AG04450 (cell line): ENCODE measurements around the gene VTA1. TPM values are rescaled to one million over a fixed set of nuclear protein-coding genes. Genes with fewer than 3 reads are reported as not detected.

Experiments used
- CTCF ChIA-PET: fragments of 300-600, 350-600 bp; formaldehyde crosslinking; extraction: SDS; loops from one replicate; lab custom pipeline; 2022; ENCODE audit warnings: antibody characterized with exemption, inconsistent platforms; lab: Charles Lee
- POLR2A ChIA-PET: fragments of 350-600 bp; formaldehyde crosslinking; extraction: SDS; loops from one replicate; lab custom pipeline; 2021; ENCODE audit warnings: antibody characterized with exemption, inconsistent platforms; lab: Yijun Ruan, JAX
- DNase-seq: peaks from one replicate; pipeline ENCODE4 v3.0.0-alpha.2; 2011; ENCODE audit warnings: low read depth, low spot score
- H3K27ac ChIP-seq: one replicate; pipeline ENCODE4 v1.5.1; 2012; ENCODE audit warnings: low read depth, low read length, control low read depth
- H3K27me3 ChIP-seq: one replicate; pipeline ENCODE4 v1.6.0; 2012; ENCODE audit warnings: low read length; ENCODE audit not compliant: control insufficient read depth, insufficient read depth
- H3K4me3 ChIP-seq: 2 replicates; pipeline ENCODE4 v1.5.1; 2011; ENCODE audit warnings: mild to moderate bottlenecking, low read depth, low read length, control low read depth
- H3K9me3 ChIP-seq: 2 replicates; pipeline ENCODE4 v1.5.1; 2012; ENCODE audit warnings: low read length; ENCODE audit not compliant: control insufficient read depth, insufficient read depth
- CTCF ChIP-seq: IDR thresholded peaks from 2 replicates; pipeline ENCODE4 v1.5.1; 2011; ENCODE audit warnings: low read depth, low read length, control low read depth, inconsistent platforms
- polyA plus RNA-seq: library from polyadenylated mRNA; depleted of rRNA; stranded (reverse); fragments of >200 nt; gene quantifications from 2 replicates; pipeline ENCODE4 v1.2.3, GENCODE V29; 2011

The VTA1 gene
- polyA plus RNA-seq, 1 experiment = 103 TPM

GRCh38 chr6:142167071-142167470 lies 20.0 kb downstream of the VTA1 start:
- no peak for DNase-seq
- Histone ChIP-seq H3K27me3 (no peaks in the 10 kb centered on the region), H3K27ac (no peak overlapping the region), H3K9me3 (no peaks in the 10 kb centered on the region), H3K4me3 (no peak overlapping the region)
- ChIA-PET POLR2A (no interaction called here), CTCF (interaction anchor here (1.4 to 3.3 kb wide), 2 partner anchors 11 to 41 kb away, joined by 3 to 22 read pairs; no protein-coding TSS in a partner anchor)
- TF ChIP-seq CTCF = no peak

- no peaks in the 10 kb centered on the region for H3K27me3 ChIP-seq
- no peak overlapping the region for H3K27ac ChIP-seq
- DNase-seq = no peak
- H3K4me3 ChIP-seq = no peak overlapping the region
- POLR2A ChIA-PET = no interaction called here
- no peaks in the 10 kb centered on the region for H3K9me3 ChIP-seq
- no peak for TF ChIP-seq CTCF
- CTCF ChIA-PET = interaction anchor here (1.4 to 3.6 kb wide), 3 partner anchors 11 to 40 kb away, joined by 3 to 22 read pairs (median 18); no protein-coding TSS in a partner anchor
These were observed 20.4 kb downstream of the VTA1 start for GRCh38 chr6:142167486-142167885.

- ChIA-PET POLR2A (no interaction called here), CTCF (interaction anchor here (0.7 to 3.6 kb wide), 5 partner anchors 13 to 37 kb away, joined by 3 to 30 read pairs (median 5); no protein-coding TSS in a partner anchor)
- H3K9me3 ChIP-seq = no peaks in the 10 kb centered on the region
- H3K4me3 ChIP-seq = no peak overlapping the region
- no peak for TF ChIP-seq CTCF
- no peaks in the 10 kb centered on the region for H3K27me3 ChIP-seq
- no peak overlapping the region for H3K27ac ChIP-seq
- DNase-seq = no peak
These were observed 24.3 kb downstream of the VTA1 start for GRCh38 chr6:142171351-142171750.

GRCh38 chr6:142172758-142173157 lies 25.7 kb downstream of the VTA1 start:
- Histone ChIP-seq H3K4me3 (no peak overlapping the region), H3K27ac (no peak overlapping the region), H3K27me3 (no peaks in the 10 kb centered on the region), H3K9me3 (no peaks in the 10 kb centered on the region)
- no peak for DNase-seq
- ChIA-PET POLR2A (no interaction called here), CTCF (interaction anchor here (1.2 kb wide), 1 partner anchor 8 kb away, joined by 3 read pairs; no protein-coding TSS in a partner anchor)
- no peak for TF ChIP-seq CTCF

GRCh38 chr6:142173980-142174379 lies 26.9 kb downstream of the VTA1 start:
- POLR2A ChIA-PET = no interaction called here
- no peak overlapping the region for H3K27ac ChIP-seq
- H3K9me3 ChIP-seq = no peaks in the 10 kb centered on the region
- H3K4me3 ChIP-seq = no peak overlapping the region
- TF ChIP-seq CTCF = no peak
- no peaks in the 10 kb centered on the region for H3K27me3 ChIP-seq
- CTCF ChIA-PET = interaction anchor here (1.2 kb wide), 1 partner anchor 10 kb away, joined by 3 read pairs; no protein-coding TSS in a partner anchor
- no peak for DNase-seq
